ENCODE results near the gene EPB41.
"Not testable (repeated sequence)": the region's sequence is repeated elsewhere in the genome, so short reads cannot be mapped to it uniquely, and the experiment has no call there.

The EPB41 gene

GRCh38 chr1:28981210-28981609 lies 66.8 kb downstream of the EPB41 start:
- DNase-seq (ENCODE audit: low read depth in 2 of 2): no peak

- DNase-seq (ENCODE audit: low read depth in 2 of 2): no peak
Measured at GRCh38 chr1:28982198-28982597, 67.8 kb downstream of the EPB41 start.

GRCh38 chr1:28983091-28983490 lies 68.7 kb downstream of the EPB41 start:
- no peak for DNase-seq (ENCODE audit: low read depth in 2 of 2)

- DNase-seq (ENCODE audit: low read depth in 2 of 2): no peak
Measured at GRCh38 chr1:28983509-28984310, 69.3 kb downstream of the EPB41 start.

- no peak for DNase-seq (ENCODE audit: low read depth in 2 of 2)
Measured at GRCh38 chr1:28984311-28984684, 69.9 kb downstream of the EPB41 start.

GRCh38 chr1:28985427-28985826 lies 71.1 kb downstream of the EPB41 start:
- DNase-seq (ENCODE audit: low read depth in 2 of 2): no peak

- DNase-seq (ENCODE audit: low read depth in 2 of 2): no peak
Measured at GRCh38 chr1:28986306-28986910, 72.0 kb downstream of the EPB41 start.

GRCh38 chr1:29002792-29003191 lies 88.4 kb downstream of the EPB41 start:
- DNase-seq (ENCODE audit: low read depth in 2 of 2): no peak

- no peak for DNase-seq (ENCODE audit: low read depth in 2 of 2)
Measured at GRCh38 chr1:29004288-29004687, 89.9 kb downstream of the EPB41 start.

- no peak for DNase-seq (ENCODE audit: low read depth in 2 of 2)
Measured at GRCh38 chr1:29004798-29005197, 90.4 kb downstream of the EPB41 start.

- DNase-seq (ENCODE audit: low read depth in 2 of 2): no peak
Measured at GRCh38 chr1:29011775-29012174, 97.4 kb downstream of the EPB41 start.

GRCh38 chr1:29017235-29017634 lies 102.9 kb downstream of the EPB41 start:
- no peak for DNase-seq (ENCODE audit: low read depth in 2 of 2)

- DNase-seq (ENCODE audit: low read depth in 2 of 2): no peak
Measured at GRCh38 chr1:29017975-29018712, 103.8 kb downstream of the EPB41 start.

- no peak for DNase-seq (ENCODE audit: low read depth in 2 of 2)
Measured at GRCh38 chr1:29022620-29023019, 108.3 kb downstream of the EPB41 start.

- DNase-seq (ENCODE audit: low read depth in 2 of 2): no peak
Measured at GRCh38 chr1:29029667-29030066, 115.3 kb downstream of the EPB41 start.

GRCh38 chr1:29032841-29033240 lies 118.5 kb downstream of the EPB41 start:
- DNase-seq (ENCODE audit: low read depth in 2 of 2): no peak

- no peak for DNase-seq (ENCODE audit: low read depth in 2 of 2)
Measured at GRCh38 chr1:29033829-29034466, 119.6 kb downstream of the EPB41 start.

GRCh38 chr1:29043274-29043965 lies 129.1 kb downstream of the EPB41 start:
- no peak for DNase-seq (ENCODE audit: low read depth in 2 of 2)

GRCh38 chr1:29044010-29044409 lies 129.6 kb downstream of the EPB41 start:
- DNase-seq (ENCODE audit: low read depth in 2 of 2): no peak

GRCh38 chr1:29045663-29046062 lies 131.3 kb downstream of the EPB41 start:
- not testable (repeated sequence) for DNase-seq (ENCODE audit: low read depth in 2 of 2)

GRCh38 chr1:29047142-29047541 lies 132.8 kb downstream of the EPB41 start:
- DNase-seq (ENCODE audit: low read depth in 2 of 2): no peak

- no peak for DNase-seq (ENCODE audit: low read depth in 2 of 2)
Measured at GRCh38 chr1:29050166-29050565, 135.8 kb downstream of the EPB41 start.
